Measurements from ENCODE around the gene CNTD1.

The CNTD1 gene

GRCh38 chr17:42803074-42803883, 4.6 kb downstream of the CNTD1 start:
- H2AFZ ChIP-seq (ENCODE audit: low read depth, low read length): no peak overlapping the region
- H3K4me2 ChIP-seq (ENCODE audit: low read length): no peak overlapping the region
- H3K27ac ChIP-seq (ENCODE audit: low read length): no peak overlapping the region
- no peak for TF ChIP-seq EZH2phosphoT487 (IDR thresholded peaks at IDR 0.05; ENCODE audit: low read depth)
- no peak for TF ChIP-seq CTCF (IDR thresholded peaks at IDR 0.05; ENCODE audit: low read depth, low read length)
- no peaks in the 10 kb centered on the region for H3K36me3 ChIP-seq (replicated peaks; ENCODE audit: low read depth, low read length)
- H3K4me3 ChIP-seq (ENCODE audit: low read length): no peak overlapping the region
- no peaks in the 10 kb centered on the region for H3K4me1 ChIP-seq (ENCODE audit: low read length)
- no peak overlapping the region for H3K9ac ChIP-seq (ENCODE audit: low read length)
- H3K27me3 ChIP-seq (ENCODE audit: low read depth, low read length): no peaks in the 10 kb centered on the region
- H3K79me2 ChIP-seq (ENCODE audit: low read length): no peaks in the 10 kb centered on the region
- H4K20me1 ChIP-seq (ENCODE audit: insufficient read depth, low read length): no peaks in the 10 kb centered on the region
- no peaks in the 10 kb centered on the region for H3K9me3 ChIP-seq (ENCODE audit: insufficient read depth, low read length)

GRCh38 chr17:42804918-42805367, 6.3 kb downstream of the CNTD1 start:
- TF ChIP-seq CTCF (IDR thresholded peaks at IDR 0.05; ENCODE audit: low read depth, low read length) (no peak), EZH2phosphoT487 (IDR thresholded peaks at IDR 0.05; ENCODE audit: low read depth) (no peak)
- Histone ChIP-seq H3K4me2 (ENCODE audit: low read length) (no peak overlapping the region), H3K27ac (ENCODE audit: low read length) (no peak overlapping the region)

GRCh38 chr17:42806249-42806648, 7.6 kb downstream of the CNTD1 start:
- Histone ChIP-seq H3K4me3 (ENCODE audit: low read length) (no peak overlapping the region), H3K36me3 (replicated peaks; ENCODE audit: low read depth, low read length) (peaks cover 17% of the 10 kb centered on the region), H3K79me2 (ENCODE audit: low read length) (no peaks in the 10 kb centered on the region), H3K9me3 (ENCODE audit: insufficient read depth, low read length) (no peaks in the 10 kb centered on the region), H2AFZ (ENCODE audit: low read depth, low read length) (no peak overlapping the region), H3K27me3 (ENCODE audit: low read depth, low read length) (no peaks in the 10 kb centered on the region), H3K4me2 (ENCODE audit: low read length) (no peak overlapping the region), H3K4me1 (ENCODE audit: low read length) (no peaks in the 10 kb centered on the region), H4K20me1 (ENCODE audit: insufficient read depth, low read length) (no peaks in the 10 kb centered on the region), H3K27ac (ENCODE audit: low read length) (no peak overlapping the region), H3K9ac (ENCODE audit: low read length) (no peak overlapping the region)
- TF ChIP-seq CTCF (IDR thresholded peaks at IDR 0.05; ENCODE audit: low read depth, low read length): no peak
- TF ChIP-seq EZH2phosphoT487 (IDR thresholded peaks at IDR 0.05; ENCODE audit: low read depth): no peak

More at GRCh38 chr17:42804918-42805367, 6.3 kb downstream of the CNTD1 start:
- Histone ChIP-seq H3K4me1 (ENCODE audit: low read length) (no peaks in the 10 kb centered on the region), H3K36me3 (replicated peaks; ENCODE audit: low read depth, low read length) (peaks cover 7% of the 10 kb centered on the region), H3K79me2 (ENCODE audit: low read length) (no peaks in the 10 kb centered on the region), H2AFZ (ENCODE audit: low read depth, low read length) (no peak overlapping the region), H4K20me1 (ENCODE audit: insufficient read depth, low read length) (no peaks in the 10 kb centered on the region), H3K27me3 (ENCODE audit: low read depth, low read length) (no peaks in the 10 kb centered on the region), H3K9ac (ENCODE audit: low read length) (no peak overlapping the region), H3K9me3 (ENCODE audit: insufficient read depth, low read length) (no peaks in the 10 kb centered on the region), H3K4me3 (ENCODE audit: low read length) (no peak overlapping the region)

DNA sequence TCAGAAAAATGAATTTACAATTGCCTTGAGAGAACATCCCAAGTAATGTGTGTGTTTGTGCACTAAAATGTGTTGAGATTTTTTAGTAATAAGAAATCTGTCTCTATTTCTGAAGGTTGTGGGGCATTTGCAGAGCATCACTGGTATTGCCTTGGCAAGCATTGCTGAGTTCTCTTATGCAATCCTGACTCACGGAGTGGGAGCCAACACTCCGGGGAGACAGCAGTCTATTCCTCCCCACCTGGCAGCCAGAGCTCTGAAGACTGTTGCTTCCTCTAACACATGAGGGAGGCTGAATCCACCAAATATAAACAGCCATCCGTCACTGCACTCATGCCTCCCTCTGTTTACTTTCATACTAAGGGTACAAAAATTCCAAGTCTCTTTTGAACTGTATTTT, 10.6 kb downstream of the CNTD1 start:
- no peak overlapping the region for H3K4me2 ChIP-seq (ENCODE audit: low read length)
- TF ChIP-seq EZH2phosphoT487 (IDR thresholded peaks at IDR 0.05; ENCODE audit: low read depth): no peak
- no peak for TF ChIP-seq CTCF (IDR thresholded peaks at IDR 0.05; ENCODE audit: low read depth, low read length)
- H2AFZ ChIP-seq (ENCODE audit: low read depth, low read length): no peak overlapping the region
- H3K79me2 ChIP-seq (ENCODE audit: low read length): no peaks in the 10 kb centered on the region
- no peak overlapping the region for H3K4me3 ChIP-seq (ENCODE audit: low read length)
- no peaks in the 10 kb centered on the region for H3K4me1 ChIP-seq (ENCODE audit: low read length)
- H3K9me3 ChIP-seq (ENCODE audit: insufficient read depth, low read length): no peaks in the 10 kb centered on the region
- no peak overlapping the region for H3K9ac ChIP-seq (ENCODE audit: low read length)
- H3K27me3 ChIP-seq (ENCODE audit: low read depth, low read length): no peaks in the 10 kb centered on the region
- H3K36me3 ChIP-seq (replicated peaks; ENCODE audit: low read depth, low read length): peaks cover 29% of the 10 kb centered on the region
- no peaks in the 10 kb centered on the region for H4K20me1 ChIP-seq (ENCODE audit: insufficient read depth, low read length)
- H3K27ac ChIP-seq (ENCODE audit: low read length): no peak overlapping the region
